K562 (cell line): ENCODE data around the gene OOSP4B.

ENCODE experiments used
- CTCF ChIP-seq, 3 experiments: IDR thresholded peaks in 2 of 3; conservative IDR thresholded peaks in 1 of 3; 2 replicates each; pipeline ENCODE4 v1.5.1; 2011 to 2012; ENCODE audit warnings: low read length in 3 of 3, mild to moderate bottlenecking in 3 of 3, control low read depth in 2 of 3, improper control_type of control experiment in 1 of 3, inconsistent platforms in 1 of 3, low read depth in 1 of 3, mixed read lengths in 1 of 3, moderate library complexity in 1 of 3; ENCODE audit not compliant: insufficient read depth in 2 of 3
- NONO ChIP-seq, 2 experiments: fragments of 200-400 bp in 1 of 2; fragments of 450-650 bp in 1 of 2; formaldehyde crosslinking in 1 of 2; IDR thresholded peaks; 2 replicates each; pipeline ENCODE4 v1.6.1; 2017; ENCODE audit warnings: low read depth in 2 of 2, mild to moderate bottlenecking in 2 of 2, moderate library complexity in 2 of 2, low read length in 1 of 2
- POLR2A ChIP-seq: fragments of 450-650 bp; conservative IDR thresholded peaks from 2 replicates; pipeline ENCODE4 v1.6.1; 2016
- RFX5 ChIP-seq: IDR thresholded peaks from 2 replicates; pipeline ENCODE4 v1.6.1; 2011; ENCODE audit warnings: low read depth, mild to moderate bottlenecking, improper control_type of control experiment, low read length
- TCF7 ChIP-seq: sonication (generic); IDR thresholded peaks from 2 replicates; pipeline ENCODE4 v1.6.1; 2016; ENCODE audit warnings: antibody characterized with exemption, borderline replicate concordance
- ZBTB11 ChIP-seq, 3 experiments: fragments of 200-800 bp in 1 of 3; fragments of 250-450 bp in 1 of 3; fragments of 450-650 bp in 1 of 3; sonication (Bioruptor Pico) in 1 of 3; sonication (Bioruptor generic) in 1 of 3; formaldehyde crosslinking in 1 of 3; IDR thresholded peaks; 2 replicates each; pipeline versions ENCODE4 v1.6.1 to v1.8.0; 2016 to 2022; ENCODE audit warnings: mild to moderate bottlenecking in 2 of 3, missing genetic modification characterization in 2 of 3, missing compliant biosample characterization in 1 of 3, moderate library complexity in 1 of 3

GRCh38 chr11:60056349-60056969 is 39.5 kb downstream of the OOSP4B start, which contains the start of gene MS4A3:
- TF ChIP-seq POLR2A (no peak), RFX5 (no peak), CTCF (IDR thresholded peaks at IDR 0.05 in 2 of 3, conservative IDR thresholded peaks at IDR 0.05 in 1 of 3; ENCODE audit: insufficient read depth in 2 of 3, low read depth in 1 of 3, low read length in 3 of 3) (no peak), TCF7 (no peak), ZBTB11 (CRISPR knock-in tag; IDR thresholded peaks at IDR 0.05) (no peak), NONO (IDR thresholded peaks at IDR 0.05; ENCODE audit: low read depth in 2 of 2, low read length in 1 of 2) (no peak)
